Measurements from ENCODE around the gene TRIM62. TPM values are rescaled to one million over a fixed set of nuclear protein-coding genes. Genes with fewer than 3 reads are reported as not detected.
A peak's percentile ranks its signal among the peaks of the same experiment; 100 is the strongest.

TRIM62 gene
- total RNA-seq, 2 experiments from 2014 or later = 3.8 to 5.2 TPM

GRCh38 chr1:33098371-33098770 lies 83.5 kb downstream of the TRIM62 start:
- no peak overlapping the region for H3K4me3 Mint-ChIP-seq
- no peaks in the 10 kb centered on the region for H3K27me3 Mint-ChIP-seq
- DNase-seq (no peak), ATAC-seq (no peak)
- CTCF ChIA-PET = interaction anchor here (1.0 to 3.7 kb wide), 2 partner anchors 11 to 19 kb away, joined by 3 to 24 read pairs; no protein-coding TSS in a partner anchor
- peak overlapping the region; percentile 92 for H3K27ac Mint-ChIP-seq
- intact Hi-C loops (cut with micrococcal nuclease) = loop anchor here (2.0 kb wide), 1 partner anchor 28 kb away; no protein-coding TSS in a partner anchor
- H3K4me1 Mint-ChIP-seq (ENCODE audit: low read depth) = peaks cover 43% of the 10 kb centered on the region
- no peak for TF ChIP-seq CTCF (IDR thresholded peaks at IDR 0.05)
- H3K9me3 Mint-ChIP-seq = peaks cover 2% of the 10 kb centered on the region
- H3K36me3 Mint-ChIP-seq (ENCODE audit: low read depth) = no peaks in the 10 kb centered on the region
- POLR2A ChIA-PET = interaction anchor here (1.0 to 1.5 kb wide), 2 partner anchors 15 to 18 kb away, joined by 3 to 4 read pairs; partner anchors contain the start of gene AZIN2

- TF ChIP-seq CTCF (IDR thresholded peaks at IDR 0.05) = no peak
- ChIA-PET CTCF (interaction anchor here (1.7 to 5.4 kb wide), 3 partner anchors 10 to 222 kb away, joined by 6 to 59 read pairs (median 24); no protein-coding TSS in a partner anchor), POLR2A (interaction anchor here (1.0 kb wide), 1 partner anchor 17 kb away, joined by 4 read pairs; the partner anchor contains the start of gene AZIN2)
- Mint-ChIP-seq H3K4me1 (ENCODE audit: low read depth) (peaks cover 43% of the 10 kb centered on the region), H3K4me3 (no peak overlapping the region), H3K27ac (peak overlapping the region; percentile 92), H3K9me3 (peaks cover 2% of the 10 kb centered on the region), H3K27me3 (no peaks in the 10 kb centered on the region), H3K36me3 (ENCODE audit: low read depth) (no peaks in the 10 kb centered on the region)
- intact Hi-C loops (cut with micrococcal nuclease) = loop anchor here (2.0 kb wide), 1 partner anchor 29 kb away; no protein-coding TSS in a partner anchor
- DNase-seq (no peak), ATAC-seq (no peak)
Observed at GRCh38 chr1:33097762-33098161, 84.1 kb downstream of the TRIM62 start.

- Mint-ChIP-seq H3K36me3 (ENCODE audit: low read depth) (no peaks in the 10 kb centered on the region), H3K4me3 (no peak overlapping the region), H3K9me3 (peaks cover 2% of the 10 kb centered on the region), H3K27me3 (no peaks in the 10 kb centered on the region), H3K27ac (peak overlapping the region; percentile 92), H3K4me1 (ENCODE audit: low read depth) (peaks cover 43% of the 10 kb centered on the region)
- intact Hi-C loops (cut with micrococcal nuclease) = no loop called here
- no peak for TF ChIP-seq CTCF (IDR thresholded peaks at IDR 0.05)
- CTCF ChIA-PET = interaction anchor here (1.0 to 5.4 kb wide), 5 partner anchors 12 to 221 kb away, joined by 4 to 59 read pairs (median 10); no protein-coding TSS in a partner anchor
- POLR2A ChIA-PET = no interaction called here
- DNase-seq = no peak
- no peak for ATAC-seq
Observed at GRCh38 chr1:33097137-33097611, 84.7 kb downstream of the TRIM62 start.

- H3K27ac Mint-ChIP-seq = peak overlapping the region; percentile 52
- H3K4me3 Mint-ChIP-seq = no peak overlapping the region
- no peak for TF ChIP-seq CTCF (IDR thresholded peaks at IDR 0.05)
- peaks cover 2% of the 10 kb centered on the region for H3K9me3 Mint-ChIP-seq
- no peak for ATAC-seq
- ChIA-PET CTCF (interaction anchor here (1.0 to 5.4 kb wide), 15 partner anchors 12 to 220 kb away, joined by 3 to 59 read pairs (median 4); no protein-coding TSS in a partner anchor), POLR2A (interaction anchor here (0.8 kb wide), 1 partner anchor 16 kb away, joined by 3 read pairs; no protein-coding TSS in a partner anchor)
- no peak for DNase-seq
- peaks cover 43% of the 10 kb centered on the region for H3K4me1 Mint-ChIP-seq (ENCODE audit: low read depth)
- H3K27me3 Mint-ChIP-seq = no peaks in the 10 kb centered on the region
- intact Hi-C loops (cut with micrococcal nuclease) = no loop called here
- H3K36me3 Mint-ChIP-seq (ENCODE audit: low read depth) = no peaks in the 10 kb centered on the region
Observed at GRCh38 chr1:33096363-33097005, 85.4 kb downstream of the TRIM62 start.

Other genes starting within 250 kb of the TRIM62 start
- gene RNF19B, start 217.2 kb downstream of the TRIM62 start, total RNA-seq = 10 to 100 TPM; 10.6 to 10.9 TPM
- 100 to 1,000 TPM; 404 TPM for gene AK2, start 145.2 kb downstream of the TRIM62 start, total RNA-seq
- 1 to 10 TPM; 2.5 TPM for gene AZIN2, start 100.9 kb downstream of the TRIM62 start, total RNA-seq
- gene ZNF362, start 74.4 kb upstream of the TRIM62 start, total RNA-seq = 1 to 10 TPM; 5.4 to 7.8 TPM
- gene A3GALT2, start 139.1 kb upstream of the TRIM62 start, total RNA-seq = not detected
- gene PHC2, start 249.1 kb upstream of the TRIM62 start, total RNA-seq = 10 to 100 TPM; 26.0 to 28.0 TPM

Data from activated CD8-positive, alpha-beta T cell treated with anti-CD3 and anti-CD28 coated beads for 36 hours (primary cell).